OCI-LY7 (cell line): ENCODE results near the gene CFC1.
"Not testable (repeated sequence)": the region's sequence is repeated elsewhere in the genome, so short reads cannot be mapped to it uniquely, and the experiment has no call there.

ENCODE experiments used
- CTCF ChIP-seq: fragments of 200-600 bp; sonication (generic); conservative IDR thresholded peaks from 2 replicates; pipeline ENCODE4 v1.5.1; 2014; ENCODE audit warnings: mild to moderate bottlenecking, antibody characterized with exemption, low read length, moderate library complexity, mixed read lengths
- EZH2phosphoT487 ChIP-seq: fragments of 200-600 bp; sonication (generic); IDR thresholded peaks from 2 replicates; pipeline ENCODE4 v1.6.1; 2018; ENCODE audit warnings: low read depth, borderline replicate concordance, mild to moderate bottlenecking, mixed run types, antibody characterized with exemption, low read length, moderate library complexity, mixed read lengths

DNA sequence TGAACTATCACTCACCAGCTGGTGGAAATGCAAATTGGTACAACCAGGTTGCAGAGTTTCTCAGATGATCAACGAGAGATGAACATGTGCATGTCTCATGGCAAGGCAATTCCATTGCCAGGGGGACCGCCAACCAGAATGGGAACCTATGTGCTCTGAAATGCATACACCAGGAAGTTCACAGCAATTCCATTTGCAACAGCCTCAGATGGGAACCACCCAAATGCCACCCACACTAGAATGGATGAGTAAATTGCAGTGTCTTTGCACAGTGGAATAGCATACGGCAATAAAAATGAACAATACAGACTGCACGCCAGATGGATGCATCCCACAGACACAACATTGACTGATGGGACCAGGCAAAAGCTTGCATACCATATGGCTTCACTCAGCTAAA lies 56.6 kb downstream of the CFC1 start:
- TF ChIP-seq EZH2phosphoT487, CTCF: not testable (repeated sequence)
